SK-N-SH (cell line): Measurements from ENCODE around the gene TMED8. TPM values are rescaled to one million over a fixed set of nuclear protein-coding genes. Genes with fewer than 3 reads are reported as not detected.

Experiments used
- CTCF ChIA-PET: fragments of 300-600, 350-600 bp; formaldehyde crosslinking; extraction: SDS; loops from one replicate; lab custom pipeline; 2021; lab: Yijun Ruan, JAX
- POLR2A ChIA-PET: fragments of 350-600 bp; sonication (Branson Sonifier 250); formaldehyde crosslinking; extraction: SDS; loops from one replicate; lab custom pipeline; 2020; ENCODE audit warnings: antibody characterized with exemption, inconsistent platforms; lab: Yijun Ruan, JAX
- DNase-seq: peaks from one replicate; pipeline ENCODE4 v3.0.0; 2012
- H2AFZ ChIP-seq: fragments of 200-600 bp; sonication (generic); 2 replicates; pipeline ENCODE4 v1.8.1; 2016; ENCODE audit warnings: antibody characterized with exemption, mild to moderate bottlenecking, low read depth
- H3F3A ChIP-seq: fragments of 200-600 bp; sonication (generic); replicated peaks from 2 replicates; pipeline ENCODE3; 2016; ENCODE audit warnings: antibody characterized with exemption, mild to moderate bottlenecking; ENCODE audit not compliant: insufficient read depth
- H3K27ac ChIP-seq, 2 experiments: fragments of 200-500 bp in 1 of 2; fragments of 200-600 bp in 1 of 2; sonication (Bioruptor generic) in 1 of 2; sonication (generic), shearing (Covaris generic) in 1 of 2; 2 replicates each; pipeline versions ENCODE4 v1.5.1 to v1.6.1; 2014 to 2016; ENCODE audit warnings: low read depth in 2 of 2, inconsistent platforms in 1 of 2, low read length in 1 of 2, mild to moderate bottlenecking in 1 of 2, mixed read lengths in 1 of 2
- H3K27me3 ChIP-seq: fragments of 200-600 bp; sonication (generic), shearing (Covaris generic); 2 replicates; pipeline ENCODE4 v1.6.1; 2016; ENCODE audit warnings: mixed run types; ENCODE audit not compliant: insufficient read depth
- H3K36me3 ChIP-seq, 2 experiments: fragments of 200-500 bp in 1 of 2; fragments of 200-600 bp in 1 of 2; sonication (Bioruptor generic) in 1 of 2; sonication (generic) in 1 of 2; replicated peaks in 1 of 2; 2 replicates each; pipeline versions ENCODE3 to v1.5.1; 2014 to 2016; ENCODE audit warnings: low read length in 1 of 2, mild to moderate bottlenecking in 1 of 2; ENCODE audit not compliant: insufficient read depth in 2 of 2, control insufficient read depth in 1 of 2
- H3K4me1 ChIP-seq, 2 experiments: fragments of 200-500 bp in 1 of 2; fragments of 200-600 bp in 1 of 2; sonication (Bioruptor generic) in 1 of 2; sonication (generic), shearing (Covaris generic) in 1 of 2; 2 replicates each; pipeline versions ENCODE4 v1.5.1 to v1.6.1; 2014 to 2016; ENCODE audit warnings: low read depth in 1 of 2, low read length in 1 of 2, mixed run types in 1 of 2; ENCODE audit not compliant: insufficient read depth in 2 of 2, control insufficient read depth in 1 of 2
- H3K4me2 ChIP-seq: fragments of 200-600 bp; sonication (generic), shearing (Covaris generic); 2 replicates; pipeline ENCODE4 v1.6.1; 2017; ENCODE audit warnings: mixed run types
- H3K4me3 ChIP-seq, 2 experiments: fragments of 200-500 bp in 1 of 2; fragments of 200-600 bp in 1 of 2; sonication (Bioruptor generic) in 1 of 2; sonication (generic), shearing (Covaris generic) in 1 of 2; 2 replicates each; pipeline versions ENCODE4 v1.5.1 to v1.8.1; 2014 to 2016; ENCODE audit warnings: low read depth in 2 of 2, inconsistent platforms in 1 of 2, low read length in 1 of 2, mild to moderate bottlenecking in 1 of 2, mixed read lengths in 1 of 2, moderate library complexity in 1 of 2
- H3K79me2 ChIP-seq: fragments of 200-600 bp; sonication (generic); 2 replicates; pipeline ENCODE4 v1.8.1; 2017; ENCODE audit warnings: mild to moderate bottlenecking; ENCODE audit not compliant: insufficient read depth
- H3K9ac ChIP-seq: fragments of 200-600 bp; sonication (generic); 2 replicates; pipeline ENCODE4 v1.6.1; 2017; ENCODE audit warnings: mixed run types
- H3K9me2 ChIP-seq: fragments of 200-600 bp; sonication (generic); 2 replicates; pipeline ENCODE4 v1.6.1; 2017; ENCODE audit warnings: mixed run types
- H3K9me3 ChIP-seq: fragments of 200-600 bp; sonication (generic); 2 replicates; pipeline ENCODE4 v1.6.1; 2017; ENCODE audit warnings: mixed run types, mild to moderate bottlenecking, moderate library complexity
- H4K20me1 ChIP-seq: fragments of 200-600 bp; sonication (generic); 2 replicates; pipeline ENCODE4 v1.6.1; 2017; ENCODE audit warnings: mild to moderate bottlenecking, mixed run types; ENCODE audit not compliant: insufficient read depth
- CHD2 ChIP-seq: fragments of 150-350 bp; IDR thresholded peaks from 2 replicates; pipeline ENCODE4 v1.6.1; 2018; ENCODE audit warnings: low read length; ENCODE audit not compliant: partially characterized antibody
- ELF1 ChIP-seq: IDR thresholded peaks from 2 replicates; pipeline ENCODE4 v1.4.0; 2012
- EP300 ChIP-seq, 2 experiments: IDR thresholded peaks; 2 replicates each; pipeline versions ENCODE4 v1.4.0 to v1.6.1; 2012; ENCODE audit warnings: borderline replicate concordance in 1 of 2, low read depth in 1 of 2, low read length in 1 of 2
- GABPA ChIP-seq: IDR thresholded peaks from 2 replicates; pipeline ENCODE4 v1.4.0; 2012; ENCODE audit warnings: low read depth, mild to moderate bottlenecking
- GATA2 ChIP-seq: sonication (generic); formaldehyde crosslinking; IDR thresholded peaks from 2 replicates; pipeline ENCODE4 v1.5.0; 2020; ENCODE audit warnings: mild to moderate bottlenecking, missing genetic modification reagents
- MEF2A ChIP-seq: IDR thresholded peaks from 2 replicates; pipeline ENCODE4 v1.4.0; 2012; ENCODE audit warnings: low read depth, borderline replicate concordance
- MXI1 ChIP-seq: IDR thresholded peaks from 2 replicates; pipeline ENCODE4 v1.6.1; 2012; ENCODE audit warnings: mild to moderate bottlenecking, low read depth, low read length, improper control_type of control experiment
- NFIC ChIP-seq: IDR thresholded peaks from 2 replicates; pipeline ENCODE4 v1.4.0; 2012; ENCODE audit warnings: borderline replicate concordance
- NRF1 ChIP-seq: IDR thresholded peaks from 2 replicates; pipeline ENCODE4 v1.6.1; 2012; ENCODE audit warnings: low read depth, mild to moderate bottlenecking, low read length
- RCOR1 ChIP-seq: fragments of 150-350 bp; IDR thresholded peaks from 2 replicates; pipeline ENCODE4 v1.6.1; 2017; ENCODE audit warnings: antibody characterized with exemption, low read length
- RFX5 ChIP-seq: IDR thresholded peaks from 2 replicates; pipeline ENCODE4 v1.6.1; 2012; ENCODE audit warnings: mild to moderate bottlenecking, improper control_type of control experiment, low read length
- SIN3A ChIP-seq: IDR thresholded peaks from 2 replicates; pipeline ENCODE4 v1.6.1; 2012; ENCODE audit warnings: low read depth, mild to moderate bottlenecking, low read length, moderate library complexity, borderline replicate concordance
- SMC3 ChIP-seq: IDR thresholded peaks from 2 replicates; pipeline ENCODE4 v1.6.1; 2012; ENCODE audit warnings: low read depth, low read length, improper control_type of control experiment
- TCF12 ChIP-seq: IDR thresholded peaks from 2 replicates; pipeline ENCODE4 v1.4.0; 2012
- TEAD4 ChIP-seq: IDR thresholded peaks from 2 replicates; pipeline ENCODE4 v1.4.0; 2012; ENCODE audit warnings: mild to moderate bottlenecking, borderline replicate concordance; ENCODE audit not compliant: insufficient read depth
- WGBS: methylation state at CpG from one replicate; pipeline ENCODE4 v1.1.6; 2017; ENCODE audit warnings: low lambda C conversion rate; 5-methylcytosine and 5-hydroxymethylcytosine counted together
- polyA plus RNA-seq, 3 experiments: library from polyadenylated mRNA; depleted of rRNA; stranded (reverse); fragments of >200 nt; gene quantifications; 2 replicates each; pipeline ENCODE4 v1.2.3, GENCODE V29; 2012
- TF ChIP-seq, protein P1 (sequence below): IDR thresholded peaks from 2 replicates; pipeline ENCODE4 v1.4.0; 2012; ENCODE audit warnings: low read depth, borderline replicate concordance
- TF ChIP-seq, protein P2 (sequence below): fragments of 200-600 bp; sonication (generic); IDR thresholded peaks from 2 replicates; pipeline ENCODE4 v1.6.1; 2017; ENCODE audit warnings: antibody characterized with exemption, mild to moderate bottlenecking, moderate library complexity
- TF ChIP-seq, protein P3 (sequence below): IDR thresholded peaks from 2 replicates; pipeline ENCODE4; 2012

The TMED8 gene
- polyA plus RNA-seq, 1 of the 3 experiments (the other 2 are of a cell fraction): 2.3 TPM

DNA sequence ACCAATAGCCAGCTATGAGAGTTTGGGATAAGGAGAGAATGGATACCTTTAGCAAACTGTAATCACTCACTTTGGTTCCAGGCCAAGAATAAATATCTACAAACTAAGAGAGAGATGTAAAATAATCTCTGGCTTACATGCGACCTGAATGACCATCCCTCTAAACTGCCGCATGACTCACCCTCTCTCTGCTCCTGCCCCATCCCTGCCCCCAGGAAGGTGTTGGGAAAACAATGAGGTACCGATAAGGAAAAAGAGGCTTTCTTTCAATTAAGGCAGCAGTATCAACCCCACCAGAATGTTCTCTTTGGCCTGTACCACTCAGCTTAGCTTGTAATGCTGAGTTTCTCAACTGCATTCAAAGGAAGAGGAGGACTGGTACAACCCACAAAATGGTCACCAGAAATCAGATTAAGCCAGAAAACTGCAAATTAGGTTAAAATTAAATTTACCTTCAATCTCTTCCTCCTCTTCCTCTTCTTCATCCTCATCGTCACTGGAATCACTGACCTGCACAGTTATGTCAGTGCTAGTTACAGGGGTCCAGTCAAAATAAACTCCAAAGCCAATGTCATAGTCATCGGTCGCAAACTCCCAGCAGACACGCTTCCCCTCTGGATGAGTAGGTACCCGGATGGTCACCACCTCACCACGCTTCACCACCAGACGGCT is 34.0 kb downstream of the TMED8 start:
- peaks cover 4 to 36% of the 10 kb centered on the region in 2 experiments for H3K36me3 ChIP-seq
- H3K4me3 ChIP-seq: no peak overlapping the region
- WGBS: 85% methylated on average over 10 of the region's 10 CpGs
- no peak overlapping the region for H2AFZ ChIP-seq
- 0 out of 4 replicates have a peak, but pooled peaks cover 0 to 5% of the 10 kb centered on the region in 2 experiments for H3K4me1 ChIP-seq
- ChIA-PET CTCF (no interaction called here), POLR2A (no interaction called here)
- H3K4me2 ChIP-seq: no peak overlapping the region
- H4K20me1 ChIP-seq: no peaks in the 10 kb centered on the region
- no peaks in the 10 kb centered on the region for H3K9me2 ChIP-seq
- H3F3A ChIP-seq: no peaks in the 10 kb centered on the region
- H3K27ac ChIP-seq: no peak overlapping the region
- no peaks in the 10 kb centered on the region for H3K27me3 ChIP-seq
- TF ChIP-seq NRF1 (no peak), NFIC (no peak), MXI1 (no peak), TEAD4 (no peak), SIN3A (no peak), RCOR1 (no peak), EP300 (IDR thresholded peaks at IDR 0.05; ENCODE audit: borderline replicate concordance in 1 of 2, low read depth in 1 of 2, low read length in 1 of 2) (no peak), GATA2 (CRISPR knock-in tag) (no peak), GABPA (no peak), ELF1 (no peak), SMC3 (no peak), TCF12 (no peak), RFX5 (no peak), MEF2A (no peak), CHD2 (no peak)
- TF ChIP-seq, protein P1, sequence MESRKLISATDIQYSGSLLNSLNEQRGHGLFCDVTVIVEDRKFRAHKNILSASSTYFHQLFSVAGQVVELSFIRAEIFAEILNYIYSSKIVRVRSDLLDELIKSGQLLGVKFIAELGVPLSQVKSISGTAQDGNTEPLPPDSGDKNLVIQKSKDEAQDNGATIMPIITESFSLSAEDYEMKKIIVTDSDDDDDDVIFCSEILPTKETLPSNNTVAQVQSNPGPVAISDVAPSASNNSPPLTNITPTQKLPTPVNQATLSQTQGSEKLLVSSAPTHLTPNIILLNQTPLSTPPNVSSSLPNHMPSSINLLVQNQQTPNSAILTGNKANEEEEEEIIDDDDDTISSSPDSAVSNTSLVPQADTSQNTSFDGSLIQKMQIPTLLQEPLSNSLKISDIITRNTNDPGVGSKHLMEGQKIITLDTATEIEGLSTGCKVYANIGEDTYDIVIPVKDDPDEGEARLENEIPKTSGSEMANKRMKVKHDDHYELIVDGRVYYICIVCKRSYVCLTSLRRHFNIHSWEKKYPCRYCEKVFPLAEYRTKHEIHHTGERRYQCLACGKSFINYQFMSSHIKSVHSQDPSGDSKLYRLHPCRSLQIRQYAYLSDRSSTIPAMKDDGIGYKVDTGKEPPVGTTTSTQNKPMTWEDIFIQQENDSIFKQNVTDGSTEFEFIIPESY: no peak
- TF ChIP-seq, protein P2, sequence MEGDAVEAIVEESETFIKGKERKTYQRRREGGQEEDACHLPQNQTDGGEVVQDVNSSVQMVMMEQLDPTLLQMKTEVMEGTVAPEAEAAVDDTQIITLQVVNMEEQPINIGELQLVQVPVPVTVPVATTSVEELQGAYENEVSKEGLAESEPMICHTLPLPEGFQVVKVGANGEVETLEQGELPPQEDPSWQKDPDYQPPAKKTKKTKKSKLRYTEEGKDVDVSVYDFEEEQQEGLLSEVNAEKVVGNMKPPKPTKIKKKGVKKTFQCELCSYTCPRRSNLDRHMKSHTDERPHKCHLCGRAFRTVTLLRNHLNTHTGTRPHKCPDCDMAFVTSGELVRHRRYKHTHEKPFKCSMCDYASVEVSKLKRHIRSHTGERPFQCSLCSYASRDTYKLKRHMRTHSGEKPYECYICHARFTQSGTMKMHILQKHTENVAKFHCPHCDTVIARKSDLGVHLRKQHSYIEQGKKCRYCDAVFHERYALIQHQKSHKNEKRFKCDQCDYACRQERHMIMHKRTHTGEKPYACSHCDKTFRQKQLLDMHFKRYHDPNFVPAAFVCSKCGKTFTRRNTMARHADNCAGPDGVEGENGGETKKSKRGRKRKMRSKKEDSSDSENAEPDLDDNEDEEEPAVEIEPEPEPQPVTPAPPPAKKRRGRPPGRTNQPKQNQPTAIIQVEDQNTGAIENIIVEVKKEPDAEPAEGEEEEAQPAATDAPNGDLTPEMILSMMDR: no peak
- TF ChIP-seq, protein P3, sequence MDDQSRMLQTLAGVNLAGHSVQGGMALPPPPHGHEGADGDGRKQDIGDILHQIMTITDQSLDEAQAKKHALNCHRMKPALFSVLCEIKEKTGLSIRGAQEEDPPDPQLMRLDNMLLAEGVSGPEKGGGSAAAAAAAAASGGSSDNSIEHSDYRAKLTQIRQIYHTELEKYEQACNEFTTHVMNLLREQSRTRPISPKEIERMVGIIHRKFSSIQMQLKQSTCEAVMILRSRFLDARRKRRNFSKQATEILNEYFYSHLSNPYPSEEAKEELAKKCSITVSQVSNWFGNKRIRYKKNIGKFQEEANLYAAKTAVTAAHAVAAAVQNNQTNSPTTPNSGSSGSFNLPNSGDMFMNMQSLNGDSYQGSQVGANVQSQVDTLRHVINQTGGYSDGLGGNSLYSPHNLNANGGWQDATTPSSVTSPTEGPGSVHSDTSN: no peak
- DNase-seq: no peak
- no peaks in the 10 kb centered on the region for H3K79me2 ChIP-seq
- no peaks in the 10 kb centered on the region for H3K9me3 ChIP-seq
- no peak overlapping the region for H3K9ac ChIP-seq
